A549 treated with DMSO at 1 μM for 4 hours (cell line): Measurements from ENCODE around the gene ZNF501. TPM values are rescaled to one million over a fixed set of nuclear protein-coding genes. Genes with fewer than 3 reads are reported as not detected.

ENCODE experiments used
- total RNA-seq: library from RNA; stranded (reverse); fragments of 200-300 nt; extraction: Qiagen RNA extraction; gene quantifications from 5 replicates; pipeline ENCODE4 v1.2.3, GENCODE V29; 2022; ENCODE audit warnings: low read depth

The ZNF501 gene
- total RNA-seq: not detected in 5 replicates

DNA sequence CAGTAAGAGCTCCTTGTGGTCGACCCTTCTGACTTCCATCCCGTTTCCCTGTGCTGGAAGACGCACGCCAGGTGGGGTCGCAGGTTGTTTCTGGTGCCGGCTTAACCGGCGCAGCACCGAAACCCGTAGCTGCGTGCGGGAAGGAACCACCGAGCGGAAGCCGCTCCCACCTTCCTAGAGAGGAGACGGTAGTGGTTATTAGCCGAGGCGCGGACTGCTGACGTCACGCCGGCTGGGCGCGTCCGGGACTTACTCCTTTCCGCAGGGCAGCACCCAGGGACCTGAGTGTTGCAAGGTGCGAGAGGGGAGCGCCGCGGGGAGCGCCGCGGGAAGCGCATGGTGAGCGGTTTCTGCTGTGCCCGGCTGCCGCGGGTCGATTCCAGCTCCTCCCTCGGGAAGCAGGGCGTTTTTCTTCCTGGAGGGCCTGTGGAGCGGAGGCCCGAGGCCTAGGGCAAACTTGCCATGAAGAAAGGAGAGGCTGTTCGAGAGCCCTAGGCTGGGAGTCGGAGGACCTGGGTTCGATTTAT, at the start of gene ZNF501:
Gene ZNF501, plus strand, starts transcription at position 252 of the 527 bp plus-strand sequence. CDS start 4,787 bp downstream, outside the sequence.

DNA sequence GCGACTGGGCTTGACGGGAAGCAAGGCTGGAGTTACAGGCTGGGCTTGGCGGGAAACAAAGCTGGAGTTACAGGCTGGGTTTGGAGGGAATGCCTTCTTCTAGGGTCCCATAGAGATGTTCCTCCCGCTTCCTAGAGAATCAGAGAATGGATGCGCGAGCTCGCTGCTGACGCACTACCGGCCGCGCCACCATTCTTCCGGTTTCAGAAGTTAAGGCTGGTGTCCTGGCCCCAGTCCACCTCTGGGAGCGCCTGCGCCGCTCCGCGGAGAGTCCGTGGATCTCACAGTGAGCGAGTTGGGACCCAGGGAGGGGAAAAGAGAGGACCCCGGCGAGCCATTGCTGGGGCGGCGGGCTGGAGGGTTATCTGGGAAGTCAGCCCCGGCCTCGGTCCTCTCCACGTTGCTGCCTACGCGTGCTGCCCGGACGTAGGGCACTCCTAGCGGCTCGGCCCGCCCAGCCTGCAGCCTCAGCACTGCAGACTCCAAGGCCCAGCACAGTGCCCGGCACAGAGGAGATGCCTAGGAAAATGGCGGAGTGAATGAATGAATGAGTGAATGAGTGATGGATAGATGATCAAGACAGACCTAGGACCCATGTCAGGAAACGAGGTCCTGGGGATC, 16.9 kb upstream of the ZNF501 start, which contains the start of gene ZNF502:
Gene ZNF502, plus strand, starts transcription at position 206 of the 621 bp plus-strand sequence. CDS start 7,602 bp downstream, outside the sequence.

DNA sequence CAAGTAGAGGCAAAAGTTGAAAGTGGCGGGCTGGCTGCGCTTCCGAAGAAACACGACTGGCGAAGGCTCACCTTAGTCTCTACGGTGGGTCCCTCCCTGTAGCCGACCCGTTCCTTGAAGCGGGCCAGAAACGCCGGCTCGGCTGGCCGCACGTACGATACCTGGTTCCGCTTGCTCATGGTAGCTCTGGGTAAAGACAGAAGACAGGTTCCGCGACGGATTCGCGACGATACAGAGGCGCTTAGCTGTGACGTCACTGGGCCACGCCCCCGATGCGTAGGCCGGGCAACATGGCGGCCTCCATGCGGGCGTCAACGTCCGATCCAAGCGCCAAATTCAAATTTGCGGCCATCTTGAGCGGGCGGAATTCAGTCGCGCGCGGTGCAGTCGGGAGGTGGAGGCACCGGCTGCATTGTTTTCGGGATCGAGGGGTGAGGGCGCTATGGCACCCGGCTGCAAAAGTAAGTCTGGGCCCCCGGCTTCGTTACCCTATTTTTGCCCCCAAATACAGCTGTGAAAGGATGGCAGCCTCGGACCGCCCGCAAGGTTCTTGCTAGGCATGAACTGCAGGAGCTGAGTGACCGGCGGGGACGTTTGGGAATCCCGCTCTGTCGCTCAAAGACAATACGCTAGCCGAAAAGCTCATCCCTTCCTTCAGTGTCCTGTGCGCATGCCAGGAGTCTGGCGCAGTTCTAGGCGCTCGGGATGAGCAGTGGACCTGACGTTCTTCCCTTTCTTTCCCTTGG, 32.2 kb downstream of the ZNF501 start, which contains the start of the genes KIAA1143 and KIF15:
Gene KIAA1143, minus strand, starts transcription at position 196 of the 746 bp plus-strand sequence. Its CDS starts 17 bp downstream, at position 179.
Gene KIF15, plus strand, starts transcription at position 371 of the 746 bp plus-strand sequence. Its CDS starts 72 bp downstream, at position 443.

Other genes with a start within 250 kb of the ZNF501 start
- gene ZKSCAN7, start 174.4 kb upstream of the ZNF501 start, total RNA-seq: not detected in 5 replicates
- gene ZNF660, start 144.7 kb upstream of the ZNF501 start, total RNA-seq: not detected in 5 replicates
- gene ZNF197, start 104.6 kb upstream of the ZNF501 start, total RNA-seq: 1.5 to 2.1 TPM (median 1.9 TPM) in 5 replicates
- gene ZNF35, start 80.9 kb upstream of the ZNF501 start, total RNA-seq: 4.9 to 7.6 TPM (median 5.8 TPM) in 5 replicates
- 1.5 to 2.6 TPM (median 1.7 TPM) in 5 replicates for gene ZNF502, start 17.0 kb upstream of the ZNF501 start, total RNA-seq
- 9.0 to 19.0 TPM (median 16.4 TPM) in 5 replicates for gene KIAA1143, start 32.0 kb downstream of the ZNF501 start, total RNA-seq
- 8.6 to 10.2 TPM (median 9.1 TPM) in 5 replicates for gene KIF15, start 32.2 kb downstream of the ZNF501 start, total RNA-seq
- gene TMEM42, start 132.3 kb downstream of the ZNF501 start, total RNA-seq: 7.3 to 10.1 TPM (median 9.7 TPM) in 5 replicates
- 0.05 to 0.09 TPM (median 0.07 TPM) in 3 of 5 replicates, not detected in the others for gene TGM4, start 145.0 kb downstream of the ZNF501 start, total RNA-seq
- 34.0 to 39.4 TPM (median 38.1 TPM) in 5 replicates for gene ZDHHC3, start 246.5 kb downstream of the ZNF501 start, total RNA-seq
- 39.4 to 50.6 TPM (median 45.6 TPM) in 5 replicates for gene EXOSC7, start 246.6 kb downstream of the ZNF501 start, total RNA-seq